Tibial nerve (tissue), 4 donors: ENCODE measurements around the gene F10.

Source experiments
- EP300 ChIP-seq, 2 donors: sonication (generic); formaldehyde crosslinking; IDR thresholded peaks; one replicate each; pipeline ENCODE4 v1.6.1; 2017; ENCODE audit warnings: antibody characterized with exemption in 2 of 2, mild to moderate bottlenecking in 1 of 2
- POLR2A ChIP-seq, 2 donors: fragments of 450-650 bp; IDR thresholded peaks; one replicate each; pipeline ENCODE4 v1.6.1; 2017; ENCODE audit warnings: antibody characterized with exemption in 2 of 2, mild to moderate bottlenecking in 2 of 2, moderate library complexity in 2 of 2
- TF ChIP-seq, protein P1 (sequence below), 5 experiments: fragments of 200-600 bp in 3 of 5; fragments of 450-650 bp in 2 of 5; sonication (generic) in 3 of 5; IDR thresholded peaks; one replicate each; pipeline ENCODE4 v1.5.1; 2016 to 2019; ENCODE audit warnings: antibody characterized with exemption in 5 of 5, mild to moderate bottlenecking in 3 of 5, moderate library complexity in 2 of 5

DNA sequence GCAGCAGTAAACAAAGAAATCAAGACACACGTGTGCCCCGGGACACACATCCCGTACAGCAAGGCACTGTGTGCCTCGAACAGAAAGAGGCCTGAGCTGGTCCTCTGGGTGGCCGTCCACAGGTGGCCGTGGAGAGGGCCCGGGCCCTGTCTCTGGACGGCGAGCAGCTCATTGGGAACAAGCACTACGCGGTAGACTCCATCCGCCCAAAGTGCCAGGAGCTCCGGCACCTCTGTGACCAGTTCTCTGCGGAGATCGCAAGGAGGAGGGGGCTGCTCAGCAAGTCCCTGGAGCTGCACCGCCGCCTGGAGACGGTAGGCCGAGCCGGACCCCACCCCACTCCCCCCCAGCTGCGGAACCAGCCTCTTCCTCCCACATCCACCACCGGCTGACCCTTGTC lies 47.7 kb upstream of the F10 start:
- TF ChIP-seq, protein P1, sequence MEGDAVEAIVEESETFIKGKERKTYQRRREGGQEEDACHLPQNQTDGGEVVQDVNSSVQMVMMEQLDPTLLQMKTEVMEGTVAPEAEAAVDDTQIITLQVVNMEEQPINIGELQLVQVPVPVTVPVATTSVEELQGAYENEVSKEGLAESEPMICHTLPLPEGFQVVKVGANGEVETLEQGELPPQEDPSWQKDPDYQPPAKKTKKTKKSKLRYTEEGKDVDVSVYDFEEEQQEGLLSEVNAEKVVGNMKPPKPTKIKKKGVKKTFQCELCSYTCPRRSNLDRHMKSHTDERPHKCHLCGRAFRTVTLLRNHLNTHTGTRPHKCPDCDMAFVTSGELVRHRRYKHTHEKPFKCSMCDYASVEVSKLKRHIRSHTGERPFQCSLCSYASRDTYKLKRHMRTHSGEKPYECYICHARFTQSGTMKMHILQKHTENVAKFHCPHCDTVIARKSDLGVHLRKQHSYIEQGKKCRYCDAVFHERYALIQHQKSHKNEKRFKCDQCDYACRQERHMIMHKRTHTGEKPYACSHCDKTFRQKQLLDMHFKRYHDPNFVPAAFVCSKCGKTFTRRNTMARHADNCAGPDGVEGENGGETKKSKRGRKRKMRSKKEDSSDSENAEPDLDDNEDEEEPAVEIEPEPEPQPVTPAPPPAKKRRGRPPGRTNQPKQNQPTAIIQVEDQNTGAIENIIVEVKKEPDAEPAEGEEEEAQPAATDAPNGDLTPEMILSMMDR (IDR thresholded peaks at IDR 0.05), result no peak
- TF ChIP-seq POLR2A (IDR thresholded peaks at IDR 0.05) (no peak), EP300 (IDR thresholded peaks at IDR 0.05) (no peak)
